IPS-20b (cell line): ENCODE results near the gene NUBPL.
"Not testable (repeated sequence)": the region's sequence is repeated elsewhere in the genome, so short reads cannot be mapped to it uniquely, and the experiment has no call there.

Source experiments
- H3K27ac ChIP-seq: one replicate; pipeline ENCODE4 v1.5.1; 2013; ENCODE audit warnings: low read length
- H3K27me3 ChIP-seq: 2 replicates; pipeline ENCODE4 v1.6.1; 2013; ENCODE audit warnings: mild to moderate bottlenecking, low read length, inconsistent platforms; ENCODE audit not compliant: insufficient read depth
- H3K36me3 ChIP-seq: 2 replicates; pipeline ENCODE4 v1.6.1; 2013; ENCODE audit warnings: low read depth, mild to moderate bottlenecking, inconsistent platforms, low read length, moderate library complexity; ENCODE audit not compliant: insufficient read depth
- H3K4me1 ChIP-seq: 2 replicates; pipeline ENCODE4 v1.6.1; 2013; ENCODE audit warnings: mild to moderate bottlenecking, control low read depth, inconsistent platforms, low read length, moderate library complexity; ENCODE audit not compliant: insufficient read depth
- H3K4me3 ChIP-seq: 2 replicates; pipeline ENCODE4 v1.5.1; 2013; ENCODE audit warnings: mild to moderate bottlenecking, low read length, inconsistent platforms
- H3K9ac ChIP-seq: 2 replicates; pipeline ENCODE4 v1.6.1; 2013; ENCODE audit warnings: low read depth, mild to moderate bottlenecking, inconsistent platforms, low read length, moderate library complexity
- H3K9me3 ChIP-seq: 2 replicates; pipeline ENCODE4 v1.6.1; 2013; ENCODE audit warnings: mild to moderate bottlenecking, low read depth, low read length, inconsistent platforms; ENCODE audit not compliant: insufficient read depth

Gene NUBPL

DNA sequence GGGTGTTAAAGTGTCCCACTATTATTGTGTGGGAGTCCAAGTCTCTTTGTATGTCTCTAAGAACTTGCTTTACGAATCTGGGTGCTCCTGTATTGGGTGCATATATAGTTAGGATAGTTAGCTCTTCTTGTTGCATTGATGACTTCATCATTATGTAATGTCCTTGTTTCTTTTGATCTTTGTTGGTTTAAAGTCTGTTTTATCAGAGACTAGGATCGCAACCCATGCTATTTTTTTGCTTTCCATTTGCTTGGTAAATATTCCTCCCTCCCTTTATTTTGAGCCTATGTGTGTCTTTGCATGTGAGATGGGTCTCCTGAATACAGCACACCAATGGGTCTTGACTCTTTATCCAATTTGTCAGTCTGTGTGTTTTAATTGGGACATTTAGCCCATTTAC lies 57.7 kb downstream of the NUBPL start:
- not testable (repeated sequence) for H3K36me3 ChIP-seq, H3K9ac ChIP-seq, H3K4me1 ChIP-seq, H3K27me3 ChIP-seq, H3K4me3 ChIP-seq, H3K27ac ChIP-seq
- H3K9me3 ChIP-seq, result peaks cover 27% of the 10 kb centered on the region; the same call in 1 of the 2 replicates

DNA sequence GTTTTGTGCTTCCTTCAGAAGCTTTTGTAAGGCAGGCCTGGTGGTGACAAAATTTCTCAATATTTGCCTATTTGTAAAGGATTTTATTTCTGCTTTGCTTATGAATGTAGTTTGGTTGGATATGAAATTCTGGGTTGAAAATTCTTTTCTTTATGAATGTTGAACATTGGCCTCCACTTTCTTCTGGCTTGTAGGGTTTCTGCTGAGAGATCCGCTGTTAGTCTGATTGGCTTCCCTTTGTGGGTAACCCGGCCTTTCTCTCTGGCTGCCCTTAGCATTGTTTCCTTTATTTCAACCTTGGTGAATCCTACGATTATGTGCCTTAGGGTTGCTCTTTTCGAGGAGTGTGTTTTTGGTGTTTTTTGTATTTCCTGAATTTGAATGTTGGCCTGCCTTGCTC lies 58.2 kb downstream of the NUBPL start:
- H3K27me3 ChIP-seq, result no peaks in the 10 kb centered on the region
- peaks cover 27% of the 10 kb centered on the region; the same call in 1 of the 2 replicates for H3K9me3 ChIP-seq
- no peaks in the 10 kb centered on the region for H3K36me3 ChIP-seq
- H3K4me1 ChIP-seq, result no peaks in the 10 kb centered on the region
- H3K27ac ChIP-seq, result no peak overlapping the region
- no peak overlapping the region for H3K9ac ChIP-seq
- H3K4me3 ChIP-seq, result no peak overlapping the region

DNA sequence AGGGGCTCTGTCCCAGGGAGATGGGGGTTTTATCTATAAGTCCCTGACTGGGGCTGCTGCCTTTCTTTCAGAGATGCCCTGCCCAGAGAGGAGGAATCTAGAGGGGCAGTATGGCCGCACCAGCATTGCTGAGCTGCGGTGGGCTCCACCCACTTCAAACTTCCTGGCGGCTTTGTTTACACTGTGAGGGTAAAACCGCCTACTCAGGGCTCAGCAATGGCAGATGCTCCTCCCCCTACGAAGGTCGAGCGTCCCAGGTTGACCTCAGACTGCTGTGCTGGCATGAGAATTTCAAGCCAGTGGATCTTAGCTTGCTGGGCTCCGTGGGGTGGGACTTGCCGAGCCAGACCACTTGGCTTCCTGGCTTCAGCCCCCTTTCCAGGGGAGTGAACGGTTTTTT lies 59.7 kb downstream of the NUBPL start:
- not testable (repeated sequence) for H3K4me1 ChIP-seq, H3K4me3 ChIP-seq, H3K27me3 ChIP-seq, H3K27ac ChIP-seq, H3K36me3 ChIP-seq, H3K9ac ChIP-seq
- H3K9me3 ChIP-seq, result peaks cover 27% of the 10 kb centered on the region; the same call in 1 of the 2 replicates

GRCh38 chr14:31622060-31622459 lies 60.9 kb downstream of the NUBPL start:
- Histone ChIP-seq H3K36me3 (no peaks in the 10 kb centered on the region), H3K4me1 (no peaks in the 10 kb centered on the region), H3K4me3 (no peak overlapping the region), H3K9me3 (peaks cover 27% of the 10 kb centered on the region; the same call in 1 of the 2 replicates), H3K27me3 (no peaks in the 10 kb centered on the region), H3K27ac (no peak overlapping the region), H3K9ac (no peak overlapping the region)

DNA sequence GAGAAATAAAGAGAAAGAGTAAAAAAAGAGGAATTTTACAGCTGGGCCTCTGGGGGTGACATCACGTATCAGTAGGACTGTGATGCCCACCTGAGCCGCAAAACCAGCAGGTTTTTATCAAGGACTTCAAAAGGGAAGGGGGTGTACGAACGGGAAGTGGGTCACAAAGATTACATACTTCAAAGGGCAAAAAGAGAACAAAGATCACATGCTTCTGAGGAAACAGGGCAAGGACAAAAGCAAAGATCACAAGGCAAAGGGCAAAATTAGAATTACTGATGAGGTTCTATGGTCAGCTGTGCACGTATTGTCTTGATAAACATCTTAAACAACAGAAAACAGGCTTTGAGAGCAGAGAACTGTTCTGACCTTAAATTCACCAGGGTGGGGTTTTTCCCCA lies 91.7 kb downstream of the NUBPL start:
- not testable (repeated sequence) for H3K4me1 ChIP-seq, H3K4me3 ChIP-seq, H3K27me3 ChIP-seq, H3K36me3 ChIP-seq, H3K9ac ChIP-seq, H3K27ac ChIP-seq
- peaks cover 28% of the 10 kb centered on the region for H3K9me3 ChIP-seq

DNA sequence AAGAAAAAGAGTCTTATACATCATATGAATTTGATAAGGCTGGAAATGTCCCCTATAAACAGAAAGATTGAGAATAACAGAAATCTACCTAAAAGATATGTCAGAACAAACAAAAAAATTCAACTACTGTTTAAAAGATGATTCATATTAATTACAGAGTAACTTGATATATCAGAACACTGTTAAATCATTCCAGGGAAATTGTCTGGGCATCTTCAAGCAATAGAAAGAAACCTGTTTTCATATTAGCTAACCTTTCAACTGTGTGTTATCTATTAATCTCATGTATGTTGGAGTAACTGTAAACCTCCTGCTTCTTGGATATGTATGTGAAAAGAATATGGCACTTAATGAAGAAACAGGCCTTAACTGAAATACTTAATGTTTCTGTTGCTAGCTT lies 96.7 kb downstream of the NUBPL start:
- H3K4me3 ChIP-seq, result no peak overlapping the region
- H3K27ac ChIP-seq, result no peak overlapping the region
- no peaks in the 10 kb centered on the region for H3K27me3 ChIP-seq
- no peak overlapping the region for H3K9ac ChIP-seq
- peaks cover 7% of the 10 kb centered on the region for H3K9me3 ChIP-seq
- no peaks in the 10 kb centered on the region for H3K4me1 ChIP-seq
- H3K36me3 ChIP-seq, result no peaks in the 10 kb centered on the region

GRCh38 chr14:31659278-31659677 lies 98.1 kb downstream of the NUBPL start:
- no peak overlapping the region for H3K9ac ChIP-seq
- H3K27ac ChIP-seq, result no peak overlapping the region
- H3K4me3 ChIP-seq, result no peak overlapping the region
- no peaks in the 10 kb centered on the region for H3K4me1 ChIP-seq
- H3K27me3 ChIP-seq, result no peaks in the 10 kb centered on the region
- H3K36me3 ChIP-seq, result no peaks in the 10 kb centered on the region
- peaks cover 4% of the 10 kb centered on the region; the same call in 1 of the 2 replicates for H3K9me3 ChIP-seq

DNA sequence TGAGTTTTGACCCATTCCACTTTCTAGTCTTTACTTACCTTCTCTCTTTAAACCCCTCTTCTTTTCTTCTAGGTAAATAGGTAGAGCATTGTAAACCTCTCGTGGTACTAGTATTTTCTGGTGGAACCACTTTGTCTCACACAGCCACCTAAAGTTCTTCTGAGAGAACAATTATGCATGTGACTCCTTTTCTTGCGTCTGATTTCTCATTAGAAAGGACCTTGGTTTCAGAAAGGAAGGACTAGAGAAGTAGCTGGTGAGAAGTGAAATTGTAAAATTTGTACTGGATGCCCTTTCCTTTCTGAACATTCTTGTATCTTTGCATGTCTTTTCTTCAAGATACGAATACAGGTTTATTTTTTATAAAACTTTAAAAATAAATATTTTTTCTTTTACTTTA lies 99.0 kb downstream of the NUBPL start:
- no peaks in the 10 kb centered on the region for H3K27me3 ChIP-seq
- H3K9ac ChIP-seq, result no peak overlapping the region
- H3K27ac ChIP-seq, result no peak overlapping the region
- no peaks in the 10 kb centered on the region for H3K36me3 ChIP-seq
- H3K4me3 ChIP-seq, result no peak overlapping the region
- H3K4me1 ChIP-seq, result no peaks in the 10 kb centered on the region
- no peaks in the 10 kb centered on the region for H3K9me3 ChIP-seq

- no peaks in the 10 kb centered on the region for H3K27me3 ChIP-seq
- no peak overlapping the region for H3K9ac ChIP-seq
- H3K9me3 ChIP-seq, result no peaks in the 10 kb centered on the region
- H3K36me3 ChIP-seq, result no peaks in the 10 kb centered on the region
- H3K4me1 ChIP-seq, result no peaks in the 10 kb centered on the region
- no peak overlapping the region for H3K4me3 ChIP-seq
- H3K27ac ChIP-seq, result no peak overlapping the region
These were observed 99.5 kb downstream of the NUBPL start for GRCh38 chr14:31660728-31661127.

GRCh38 chr14:31668348-31668747 lies 107.1 kb downstream of the NUBPL start:
- no peaks in the 10 kb centered on the region for H3K27me3 ChIP-seq
- no peaks in the 10 kb centered on the region for H3K9me3 ChIP-seq
- no peak overlapping the region for H3K9ac ChIP-seq
- H3K4me1 ChIP-seq, result no peaks in the 10 kb centered on the region
- no peaks in the 10 kb centered on the region for H3K36me3 ChIP-seq
- no peak overlapping the region for H3K27ac ChIP-seq
- H3K4me3 ChIP-seq, result no peak overlapping the region

GRCh38 chr14:31672709-31673108 lies 111.5 kb downstream of the NUBPL start:
- Histone ChIP-seq H3K9me3 (no peaks in the 10 kb centered on the region), H3K4me3 (no peak overlapping the region), H3K9ac (no peak overlapping the region), H3K27ac (no peak overlapping the region), H3K4me1 (no peaks in the 10 kb centered on the region), H3K27me3 (no peaks in the 10 kb centered on the region), H3K36me3 (no peaks in the 10 kb centered on the region)

DNA sequence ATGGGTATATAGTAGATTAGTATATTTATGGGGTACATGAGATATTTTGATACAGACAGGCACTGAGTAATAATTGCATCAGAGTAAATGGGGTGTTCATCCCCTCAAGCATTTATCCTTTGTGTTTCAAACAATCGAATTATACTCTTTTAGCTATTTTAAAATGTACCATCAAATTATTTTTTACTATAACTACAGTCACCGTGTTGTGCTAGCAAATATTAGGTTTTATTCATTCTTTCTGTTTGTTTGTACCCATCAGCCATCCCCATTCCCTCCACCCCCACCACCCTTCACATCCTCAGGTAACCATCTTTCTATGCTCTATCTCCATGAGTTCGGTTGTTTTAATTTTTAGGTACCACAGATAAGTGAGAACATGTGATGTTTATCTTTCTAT lies 115.8 kb downstream of the NUBPL start:
- Histone ChIP-seq H3K4me1 (no peaks in the 10 kb centered on the region), H3K36me3 (no peaks in the 10 kb centered on the region), H3K27ac (no peak overlapping the region), H3K9me3 (no peaks in the 10 kb centered on the region), H3K4me3 (no peak overlapping the region), H3K27me3 (no peaks in the 10 kb centered on the region), H3K9ac (no peak overlapping the region)

GRCh38 chr14:31677630-31678029 lies 116.4 kb downstream of the NUBPL start:
- H3K36me3 ChIP-seq, result no peaks in the 10 kb centered on the region
- no peak overlapping the region for H3K4me3 ChIP-seq
- H3K9me3 ChIP-seq, result no peaks in the 10 kb centered on the region
- no peaks in the 10 kb centered on the region for H3K4me1 ChIP-seq
- H3K27ac ChIP-seq, result no peak overlapping the region
- no peaks in the 10 kb centered on the region for H3K27me3 ChIP-seq
- H3K9ac ChIP-seq, result no peak overlapping the region
